ENCODE results near the gene TBX21.

GRCh38 chr17:47716375-47716774 lies 16.7 kb upstream of the TBX21 start:
- no peak for TF ChIP-seq CTCF (IDR thresholded peaks at IDR 0.05)
- no peak for TF ChIP-seq POLR2A (IDR thresholded peaks at IDR 0.05; ENCODE audit: low read depth)
- TF ChIP-seq EP300 (IDR thresholded peaks at IDR 0.05): no peak
- TF ChIP-seq POLR2AphosphoS5 (IDR thresholded peaks at IDR 0.05): no peak
